ENCODE data around the gene TRAPPC3.
"Not testable (repeated sequence)": the region's sequence is repeated elsewhere in the genome, so short reads cannot be mapped to it uniquely, and the experiment has no call there.

TRAPPC3 gene

DNA sequence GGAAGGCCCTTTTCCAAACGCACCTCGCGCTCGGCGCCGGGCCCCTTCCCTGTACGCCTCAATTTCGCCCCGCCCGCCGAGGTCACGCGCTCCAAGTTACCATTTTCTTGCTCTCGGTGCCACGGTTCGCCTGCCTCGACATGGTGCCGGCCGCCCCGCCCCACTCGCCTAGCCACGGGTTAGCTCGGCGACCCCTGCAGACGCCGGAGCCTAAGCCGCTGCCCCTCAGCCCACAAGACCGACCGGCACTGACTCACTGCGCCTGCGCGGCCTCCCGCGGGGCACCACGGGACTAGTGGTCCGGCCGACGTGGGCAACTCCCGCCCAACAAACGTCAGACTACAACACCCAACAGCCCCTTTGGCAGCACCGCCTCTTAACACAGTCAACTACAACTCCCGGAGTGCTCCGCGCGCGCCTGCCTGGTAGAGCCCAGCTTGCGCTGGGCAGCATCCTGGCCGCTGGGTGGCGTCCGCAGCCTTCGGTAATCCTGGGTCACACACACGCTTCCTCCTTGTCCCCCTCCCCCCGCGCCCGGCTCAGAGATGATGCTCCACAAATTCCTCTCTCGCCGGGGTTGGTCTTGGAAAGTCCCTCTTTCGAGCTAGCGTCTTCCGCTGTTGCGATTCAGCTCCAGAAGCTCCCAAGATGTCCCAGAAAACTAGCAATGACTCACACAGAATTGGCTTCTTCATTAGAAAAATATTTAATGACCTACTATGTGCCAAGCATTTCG, at the start of gene TRAPPC3:
TSS of gene TRAPPC3 (minus strand) at position 250 of the 736 bp plus-strand sequence. CDS start at position 142, 108 bp downstream.
- H3K4me3 ChIP-seq (ENCODE audit: control insufficient read depth, low read depth, low read length), result peak within 1 kb of the TSS; percentile 66
- peak; percentile 97 for TF ChIP-seq CTCF (IDR thresholded peaks at IDR 0.05; ENCODE audit: control insufficient read depth, insufficient read depth, low read depth, low read length, missing control alignments)
- peak; percentile 98 for DNase-seq (ENCODE audit: low read depth)

DNA sequence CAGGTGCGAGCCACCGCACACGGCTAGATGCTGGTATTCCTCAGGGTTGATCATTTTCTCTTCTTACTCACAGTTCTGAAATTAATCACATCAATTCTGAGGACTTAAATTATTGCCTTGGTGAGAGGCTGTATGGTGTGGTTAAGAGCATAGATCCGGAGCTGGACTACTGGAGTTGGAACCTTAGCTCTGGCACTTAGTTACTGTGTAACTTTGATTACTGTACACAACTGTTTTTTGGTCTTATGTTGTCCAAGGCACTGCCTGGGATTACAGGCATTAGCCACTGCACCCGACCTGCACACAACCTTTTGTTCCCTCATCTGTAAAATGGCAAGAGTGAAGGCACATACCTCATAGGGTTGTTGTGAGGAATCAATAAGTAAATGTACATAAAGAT, 49.4 kb upstream of the TRAPPC3 start:
- no peak overlapping the region for H3K4me3 ChIP-seq (ENCODE audit: control insufficient read depth, low read depth, low read length)
- TF ChIP-seq CTCF (IDR thresholded peaks at IDR 0.05; ENCODE audit: control insufficient read depth, insufficient read depth, low read depth, low read length, missing control alignments), result no peak
- DNase-seq (ENCODE audit: low read depth), result no peak

DNA sequence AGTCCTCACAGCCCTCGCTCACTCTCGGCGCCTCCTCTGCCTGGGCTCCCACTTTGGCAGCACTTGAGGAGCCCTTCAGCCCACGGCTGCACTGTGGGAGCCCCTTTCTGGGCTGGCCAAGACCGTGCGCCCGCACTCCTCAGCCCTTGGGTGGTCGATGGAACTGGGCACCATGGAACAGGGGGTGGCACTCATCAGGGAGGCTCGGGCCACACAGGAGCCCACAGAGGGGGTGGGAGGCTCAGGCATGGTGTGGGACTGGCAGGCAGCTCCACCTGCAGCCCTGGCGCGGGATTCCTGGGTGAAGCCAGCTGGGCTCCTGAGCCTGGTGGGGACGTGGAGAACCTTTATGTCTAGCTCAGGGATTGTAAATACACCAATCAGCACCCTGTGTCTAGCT, 47.5 kb upstream of the TRAPPC3 start:
- H3K4me3 ChIP-seq (ENCODE audit: control insufficient read depth, low read depth, low read length); DNase-seq (ENCODE audit: low read depth): not testable (repeated sequence)

GRCh38 chr1:36187800-36188593, 38.7 kb upstream of the TRAPPC3 start:
- peak; percentile 90 for TF ChIP-seq CTCF (IDR thresholded peaks at IDR 0.05; ENCODE audit: control insufficient read depth, insufficient read depth, low read depth, low read length, missing control alignments)

GRCh38 chr1:36183309-36183856, 34.1 kb upstream of the TRAPPC3 start:
- H3K4me3 ChIP-seq (ENCODE audit: control insufficient read depth, low read depth, low read length), result no peak overlapping the region
- DNase-seq (ENCODE audit: low read depth), result no peak
- TF ChIP-seq CTCF (IDR thresholded peaks at IDR 0.05; ENCODE audit: control insufficient read depth, insufficient read depth, low read depth, low read length, missing control alignments), result no peak

More at GRCh38 chr1:36187800-36188593, 38.7 kb upstream of the TRAPPC3 start:
- peak; percentile 74 for DNase-seq (ENCODE audit: low read depth)
- H3K4me3 ChIP-seq (ENCODE audit: control insufficient read depth, low read depth, low read length), result no peak overlapping the region

DNA sequence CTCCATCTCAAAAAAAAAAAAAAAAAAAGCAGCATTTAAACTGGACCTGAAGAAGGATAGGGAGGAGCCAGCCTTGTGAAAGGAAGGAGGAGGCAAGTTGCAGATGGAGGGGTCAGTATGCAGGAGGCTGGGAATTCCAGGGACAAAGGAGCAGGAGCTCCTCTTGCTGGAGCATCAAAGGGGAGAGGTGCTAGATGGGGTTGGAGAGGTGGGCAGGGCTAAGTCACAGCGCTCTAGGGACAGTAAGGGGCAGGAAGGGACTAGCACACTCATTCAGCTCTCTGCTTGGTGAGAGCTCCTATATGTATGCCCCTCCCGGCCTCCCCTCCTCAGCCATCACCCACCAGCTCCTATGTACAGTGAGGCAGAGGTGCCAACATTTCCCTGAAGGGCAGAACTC, 33.4 kb upstream of the TRAPPC3 start:
- no peak for TF ChIP-seq CTCF (IDR thresholded peaks at IDR 0.05; ENCODE audit: control insufficient read depth, insufficient read depth, low read depth, low read length, missing control alignments)
- DNase-seq (ENCODE audit: low read depth), result no peak
- H3K4me3 ChIP-seq (ENCODE audit: control insufficient read depth, low read depth, low read length), result no peak overlapping the region

DNA sequence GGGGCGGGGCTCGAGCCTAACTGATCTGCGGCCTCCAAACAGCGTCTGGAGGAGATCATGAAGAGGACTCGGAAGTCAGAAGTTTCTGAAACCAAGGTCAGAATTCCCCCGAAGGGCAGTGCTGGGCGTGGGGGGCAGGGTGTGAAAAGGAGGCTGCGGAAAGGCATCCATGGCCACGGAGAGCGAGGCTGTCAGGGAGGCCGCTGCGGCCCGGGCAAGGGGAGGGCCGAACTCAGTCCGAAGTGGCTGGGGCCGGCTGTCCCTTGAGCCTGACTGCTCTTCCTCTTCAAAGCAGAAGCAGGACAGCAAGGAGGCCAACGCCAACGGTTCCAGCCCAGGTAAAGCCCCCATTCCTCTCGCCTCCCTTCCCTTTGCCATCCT, 29.9 kb upstream of the TRAPPC3 start:
- no peak overlapping the region for H3K4me3 ChIP-seq (ENCODE audit: control insufficient read depth, low read depth, low read length)
- no peak for DNase-seq (ENCODE audit: low read depth)
- TF ChIP-seq CTCF (IDR thresholded peaks at IDR 0.05; ENCODE audit: control insufficient read depth, insufficient read depth, low read depth, low read length, missing control alignments), result no peak

Measured in AG09309 (cell line).